K562 (cell line): ENCODE results near the gene ARHGAP33. TPM values are rescaled to one million over a fixed set of nuclear protein-coding genes. Genes with fewer than 3 reads are reported as not detected.

Experiments used
- ATAC-seq: fragments of 200-7000 bp; cut with Tn5 transposase; 3 replicates; pipeline ENCODE4 v1.9.1; 2020; ENCODE audit warnings: moderate library complexity
- BruUV-seq: library from RNA; stranded (reverse); fragments of 400-500 nt; replicated peaks from 2 replicates; lab custom pipeline; 2021; lab: Mats Ljungman, UMichigan
- CTCF ChIA-PET: fragments of 300-600 bp; formaldehyde crosslinking; extraction: SDS; loops from one replicate; lab custom pipeline; 2021; ENCODE audit warnings: low intra/inter-chr PET ratio; lab: Yijun Ruan, JAX
- POLR2A ChIA-PET: fragments of 300-600, 350-650 bp; sonication (Branson Sonifier 250); formaldehyde crosslinking; extraction: SDS; loops from one replicate; lab custom pipeline; 2021; ENCODE audit warnings: antibody characterized with exemption, inconsistent platforms; lab: Yijun Ruan, JAX
- DNase-seq, 4 experiments: peaks; one replicate each; pipeline versions ENCODE4 v3.0.0 to v3.0.0-alpha.2; 2011 to 2018; ENCODE audit warnings: low spot score in 3 of 4, mixed read lengths in 3 of 4; ENCODE audit errors: extremely low read depth in 1 of 4
- FAIRE-seq: peaks from 2 replicates; lab custom pipeline; 2011; peaks lifted over from hg19 to GRCh38; lab: Jason Lieb, UNC
- H2AFZ ChIP-seq: 2 replicates; pipeline ENCODE4 v1.6.0; 2011; ENCODE audit warnings: low read depth, low read length, control low read depth, inconsistent platforms
- H3K27ac ChIP-seq: fragments of 200-600 bp; 3 replicates; pipeline ENCODE4 v1.8.0; 2011; ENCODE audit warnings: low read depth, mild to moderate bottlenecking, control low read depth, inconsistent platforms, low read length, moderate library complexity, mixed read lengths; ENCODE audit errors: extremely low read depth
- H3K27me3 ChIP-seq, 2 experiments: fragments of 300-600 bp in 1 of 2; 2 replicates in 1 of 2; 3 replicates in 1 of 2; pipeline versions ENCODE4 v1.6.0 to v1.8.0; 2011; ENCODE audit warnings: inconsistent platforms in 2 of 2, low read length in 2 of 2, mild to moderate bottlenecking in 1 of 2, mixed read lengths in 1 of 2, moderate library complexity in 1 of 2; ENCODE audit not compliant: control insufficient read depth in 2 of 2, insufficient read depth in 2 of 2
- H3K36me3 ChIP-seq: fragments of 300-600 bp; 3 replicates; pipeline ENCODE4 v1.8.0; 2011; ENCODE audit warnings: mild to moderate bottlenecking, low read length, inconsistent platforms; ENCODE audit not compliant: control insufficient read depth, insufficient read depth
- H3K4me1 ChIP-seq, 2 experiments: fragments of 200-600 bp in 1 of 2; replicated peaks in 1 of 2; 2 replicates in 1 of 2; 3 replicates in 1 of 2; pipeline versions ENCODE4 v1.5.1 to v1.8.0; 2011; ENCODE audit warnings: inconsistent platforms in 2 of 2, low read length in 2 of 2, mild to moderate bottlenecking in 1 of 2, mixed read lengths in 1 of 2, moderate library complexity in 1 of 2; ENCODE audit not compliant: control insufficient read depth in 2 of 2, insufficient read depth in 2 of 2
- H3K4me2 ChIP-seq: 2 replicates; pipeline ENCODE4 v1.6.1; 2011; ENCODE audit warnings: low read length, control low read depth, inconsistent platforms, mixed read lengths; ENCODE audit not compliant: insufficient read depth
- H3K4me3 ChIP-seq: fragments of 200-600 bp; sonication (generic), shearing (Covaris generic); 2 replicates; pipeline ENCODE4 v1.5.1; 2016; ENCODE audit warnings: control low read depth, inconsistent platforms
- H3K79me2 ChIP-seq: fragments of 200-600 bp; 3 replicates; pipeline ENCODE4 v1.8.0; 2011; ENCODE audit warnings: low read length, inconsistent platforms; ENCODE audit not compliant: control insufficient read depth, insufficient read depth
- H3K9ac ChIP-seq, 2 experiments: 2 replicates each; pipeline versions ENCODE4 v1.6.0 to v1.6.1; 2011; ENCODE audit warnings: low read depth in 2 of 2, low read length in 2 of 2, control low read depth in 1 of 2, inconsistent platforms in 1 of 2, mild to moderate bottlenecking in 1 of 2, mixed read lengths in 1 of 2; ENCODE audit not compliant: insufficient read depth in 1 of 2
- H3K9me1 ChIP-seq: one replicate; pipeline ENCODE4 v1.6.0; 2011; ENCODE audit warnings: inconsistent platforms, mild to moderate bottlenecking, low read length, moderate library complexity; ENCODE audit not compliant: control insufficient read depth, insufficient read depth
- H3K9me3 ChIP-seq: replicated peaks from 2 replicates; pipeline ENCODE4 v1.5.1; 2011; ENCODE audit warnings: low read depth, low read length, inconsistent platforms; ENCODE audit not compliant: control insufficient read depth, insufficient read depth
- H4K20me1 ChIP-seq: replicated peaks from 2 replicates; pipeline ENCODE4 v1.6.1; 2011; ENCODE audit warnings: low read length, inconsistent platforms, mixed read lengths; ENCODE audit not compliant: control insufficient read depth, insufficient read depth
- CSDE1 ChIP-seq, 2 experiments: fragments of 450-650 bp; IDR thresholded peaks; 2 replicates each; pipeline ENCODE4 v1.6.1; 2016; ENCODE audit warnings: mild to moderate bottlenecking in 1 of 2
- E2F1 ChIP-seq: sonication (generic); formaldehyde crosslinking; IDR thresholded peaks from 2 replicates; pipeline ENCODE4 v1.8.1; 2023; ENCODE audit warnings: mild to moderate bottlenecking, missing genetic modification reagents, moderate library complexity
- MAZ ChIP-seq, 2 experiments: fragments of 450-650 bp in 1 of 2; sonication (generic) in 1 of 2; formaldehyde crosslinking; IDR thresholded peaks in 1 of 2; conservative IDR thresholded peaks in 1 of 2; 2 replicates each; pipeline versions ENCODE4 v1.4.0 to v1.5.0; 2020; ENCODE audit warnings: mild to moderate bottlenecking in 1 of 2, missing genetic modification reagents in 1 of 2
- SMARCE1 ChIP-seq: fragments of 450-650 bp; IDR thresholded peaks from 2 replicates; pipeline ENCODE4 v1.7.1; 2016; ENCODE audit warnings: mild to moderate bottlenecking
- SRSF7 ChIP-seq: fragments of 200-400 bp; formaldehyde crosslinking; optimal IDR thresholded peaks from 2 replicates; pipeline ENCODE3; 2017; ENCODE audit warnings: mild to moderate bottlenecking, low read depth, low read length
- WGBS: fragments of 100-300 bp; shearing (Covaris generic); methylation state at CpG from one replicate; pipeline ENCODE4 v1.1.6; 2016; ENCODE audit warnings: low coverage, mixed read lengths; ENCODE audit not compliant: insufficient coverage; ENCODE audit errors: missing lambda C conversion rate; 5-methylcytosine and 5-hydroxymethylcytosine counted together
- in situ Hi-C: fragments of 300-500 bp; cut with MboI; formaldehyde crosslinking; loops from 4 replicates; pipeline ENCODE4 v1.15.0; 2018; ENCODE audit warnings: inconsistent platforms, mixed read lengths
- intact Hi-C: fragments of 100-400 bp; cut with micrococcal nuclease; formaldehyde crosslinking; loops from 2 replicates; pipeline ENCODE4 v1.14.2; 2022
- polyA plus RNA-seq, 8 experiments: library from polyadenylated mRNA; depleted of rRNA in 4 of 8; stranded (reverse) in 5 of 8; unstranded in 3 of 8; fragments of >200 nt; fragmentation: Nextera tagmentation in 2 of 8; fragmentation: Illumina TruSeq in 1 of 8; extraction: Ambion mirVana in 2 of 8; extraction: Trizol in 1 of 8; gene quantifications; 2 replicates each; pipeline versions ENCODE4 v1.2.1 to v1.2.3, GENCODE V29; 2011 to 2014; ENCODE audit warnings: inconsistent platforms in 1 of 8, missing spikeins in 1 of 8
- total RNA-seq, 7 experiments: library from RNA; depleted of rRNA in 6 of 7; stranded (reverse); fragments of >200 nt in 6 of 7; fragmentation: Illumina TruSeq in 2 of 7; extraction: Trizol in 2 of 7; gene quantifications; 2 replicates each; pipeline versions ENCODE4 v1.2.1 to v1.2.3, GENCODE V29; 2011 to 2021; ENCODE audit warnings: low replicate concordance in 1 of 7
- TF ChIP-seq, protein P1 (sequence below): fragments of 450-650 bp; IDR thresholded peaks from 2 replicates; pipeline ENCODE4 v1.6.1; 2016; ENCODE audit warnings: low read depth

ARHGAP33 gene
- total and polyA plus RNA-seq, 9 of the 15 experiments (the other 6 are each of a cell fraction or from before 2014, with no cell fraction given) = 0.06 to 26.6 (median 1.6) TPM; not detected in 1

- in situ Hi-C loops = no loop called here
- Histone ChIP-seq H3K9ac (no peak overlapping the region), H3K79me2 (no peaks in the 10 kb centered on the region), H3K36me3 (peaks cover 96% of the 10 kb centered on the region; the same call in 2 of the 3 replicates), H3K27me3 (no peaks in the 10 kb centered on the region), H3K4me1 (peaks cover 0 to 10% of the 10 kb centered on the region in 2 experiments; a peak in 1 of 5 replicates), H2AFZ (no peak overlapping the region), H3K9me3 (no peaks in the 10 kb centered on the region), H3K9me1 (no peaks in the 10 kb centered on the region), H3K4me3 (no peak overlapping the region), H3K4me2 (no peak overlapping the region), H4K20me1 (0 out of 2 replicates have a peak, but pooled peaks cover 2% of the 10 kb centered on the region), H3K27ac (no peak overlapping the region)
- ChIA-PET POLR2A (interaction anchor here (2.9 kb wide), 1 partner anchor 11 kb away, joined by 12 read pairs; the partner anchor contains the start of gene KMT2B), CTCF (no interaction called here)
- TF ChIP-seq, protein P1, sequence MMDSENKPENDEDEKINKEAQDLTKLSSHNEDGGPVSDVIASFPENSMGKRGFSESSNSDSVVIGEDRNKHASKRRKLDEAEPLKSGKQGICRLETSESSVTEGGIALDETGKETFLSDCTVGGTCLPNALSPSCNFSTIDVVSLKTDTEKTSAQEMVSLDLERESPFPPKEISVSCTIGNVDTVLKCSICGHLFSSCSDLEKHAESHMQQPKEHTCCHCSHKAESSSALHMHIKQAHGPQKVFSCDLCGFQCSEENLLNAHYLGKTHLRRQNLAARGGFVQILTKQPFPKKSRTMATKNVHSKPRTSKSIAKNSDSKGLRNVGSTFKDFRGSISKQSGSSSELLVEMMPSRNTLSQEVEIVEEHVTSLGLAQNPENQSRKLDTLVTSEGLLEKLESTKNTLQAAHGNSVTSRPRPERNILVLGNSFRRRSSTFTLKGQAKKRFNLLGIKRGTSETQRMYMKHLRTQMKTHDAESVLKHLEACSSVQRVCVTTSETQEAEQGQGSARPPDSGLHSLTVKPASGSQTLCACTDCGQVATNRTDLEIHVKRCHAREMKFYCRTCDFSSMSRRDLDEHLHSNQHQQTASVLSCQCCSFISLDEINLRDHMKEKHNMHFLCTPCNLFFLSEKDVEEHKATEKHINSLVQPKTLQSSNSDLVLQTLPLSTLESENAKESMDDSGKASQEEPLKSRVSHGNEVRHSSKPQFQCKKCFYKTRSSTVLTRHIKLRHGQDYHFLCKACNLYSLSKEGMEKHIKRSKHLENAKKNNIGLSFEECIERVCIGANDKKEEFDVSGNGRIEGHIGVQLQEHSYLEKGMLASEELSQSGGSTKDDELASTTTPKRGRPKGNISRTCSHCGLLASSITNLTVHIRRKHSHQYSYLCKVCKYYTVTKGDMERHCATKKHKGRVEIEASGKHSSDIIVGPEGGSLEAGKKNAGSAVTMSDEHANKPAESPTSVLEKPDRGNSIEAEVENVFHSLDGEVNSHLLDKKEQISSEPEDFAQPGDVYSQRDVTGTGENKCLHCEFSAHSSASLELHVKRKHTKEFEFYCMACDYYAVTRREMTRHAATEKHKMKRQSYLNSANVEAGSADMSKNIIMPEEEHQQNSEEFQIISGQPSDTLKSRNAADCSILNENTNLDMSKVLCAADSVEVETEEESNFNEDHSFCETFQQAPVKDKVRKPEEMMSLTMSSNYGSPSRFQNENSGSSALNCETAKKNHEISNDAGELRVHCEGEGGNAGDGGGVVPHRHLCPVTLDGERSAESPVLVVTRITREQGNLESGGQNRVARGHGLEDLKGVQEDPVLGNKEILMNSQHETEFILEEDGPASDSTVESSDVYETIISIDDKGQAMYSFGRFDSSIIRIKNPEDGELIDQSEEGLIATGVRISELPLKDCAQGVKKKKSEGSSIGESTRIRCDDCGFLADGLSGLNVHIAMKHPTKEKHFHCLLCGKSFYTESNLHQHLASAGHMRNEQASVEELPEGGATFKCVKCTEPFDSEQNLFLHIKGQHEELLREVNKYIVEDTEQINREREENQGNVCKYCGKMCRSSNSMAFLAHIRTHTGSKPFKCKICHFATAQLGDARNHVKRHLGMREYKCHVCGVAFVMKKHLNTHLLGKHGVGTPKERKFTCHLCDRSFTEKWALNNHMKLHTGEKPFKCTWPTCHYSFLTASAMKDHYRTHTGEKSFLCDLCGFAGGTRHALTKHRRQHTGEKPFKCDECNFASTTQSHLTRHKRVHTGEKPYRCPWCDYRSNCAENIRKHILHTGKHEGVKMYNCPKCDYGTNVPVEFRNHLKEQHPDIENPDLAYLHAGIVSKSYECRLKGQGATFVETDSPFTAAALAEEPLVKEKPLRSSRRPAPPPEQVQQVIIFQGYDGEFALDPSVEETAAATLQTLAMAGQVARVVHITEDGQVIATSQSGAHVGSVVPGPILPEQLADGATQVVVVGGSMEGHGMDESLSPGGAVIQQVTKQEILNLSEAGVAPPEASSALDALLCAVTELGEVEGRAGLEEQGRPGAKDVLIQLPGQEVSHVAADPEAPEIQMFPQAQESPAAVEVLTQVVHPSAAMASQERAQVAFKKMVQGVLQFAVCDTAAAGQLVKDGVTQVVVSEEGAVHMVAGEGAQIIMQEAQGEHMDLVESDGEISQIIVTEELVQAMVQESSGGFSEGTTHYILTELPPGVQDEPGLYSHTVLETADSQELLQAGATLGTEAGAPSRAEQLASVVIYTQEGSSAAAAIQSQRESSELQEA = no peak
- no peak for TF ChIP-seq CSDE1 (IDR thresholded peaks at IDR 0.05)
- TF ChIP-seq MAZ (CRISPR knock-in tag; conservative IDR thresholded peaks at IDR 0.05 in 1 of 2, IDR thresholded peaks at IDR 0.05 in 1 of 2) = no peak
- TF ChIP-seq SMARCE1 = no peak
- TF ChIP-seq SRSF7 = no peak
- no peak for TF ChIP-seq E2F1 (CRISPR knock-in tag)
- WGBS = 95% methylated on average over 10 of the region's 11 CpGs
- intact Hi-C loops = no loop called here
- ATAC-seq (no peak), FAIRE-seq (no peak), DNase-seq (no peak)
- BruUV-seq = no TSS peak
Measured at GRCh38 chr19:35729763-35730162, 45.6 kb upstream of the ARHGAP33 start.
